Choroid plexus epithelial cell (primary cell): ENCODE data around the gene ERGIC3.

Experiments used
- DNase-seq: peaks from one replicate; pipeline ENCODE4 v3.0.0-alpha.2; 2010; ENCODE audit warnings: low read depth
- H3K4me3 ChIP-seq: 2 replicates; pipeline ENCODE4 v1.5.1; 2011; ENCODE audit warnings: low read depth, mild to moderate bottlenecking, control low read depth, low read length, moderate library complexity
- CTCF ChIP-seq: conservative IDR thresholded peaks from 2 replicates; pipeline ENCODE4 v1.5.1; 2011; ENCODE audit warnings: low read depth, mild to moderate bottlenecking, control low read depth, inconsistent platforms, low read length, moderate library complexity

Gene ERGIC3

GRCh38 chr20:35571555-35571954 is 29.7 kb downstream of the ERGIC3 start:
- H3K4me3 ChIP-seq: no peak overlapping the region
- DNase-seq: no peak
- TF ChIP-seq CTCF: no peak

GRCh38 chr20:35572838-35573237 is 31.0 kb downstream of the ERGIC3 start:
- DNase-seq: no peak
- no peak for TF ChIP-seq CTCF
- no peak overlapping the region for H3K4me3 ChIP-seq

GRCh38 chr20:35575958-35576357 is 34.1 kb downstream of the ERGIC3 start:
- no peak for TF ChIP-seq CTCF
- H3K4me3 ChIP-seq: no peak overlapping the region
- no peak for DNase-seq

GRCh38 chr20:35576816-35577215 is 34.9 kb downstream of the ERGIC3 start:
- no peak for TF ChIP-seq CTCF
- no peak overlapping the region for H3K4me3 ChIP-seq
- DNase-seq: no peak

- no peak overlapping the region for H3K4me3 ChIP-seq
- DNase-seq: no peak
- TF ChIP-seq CTCF: no peak
These were observed 36.6 kb downstream of the ERGIC3 start for GRCh38 chr20:35578469-35578868.

GRCh38 chr20:35579196-35579595 is 37.3 kb downstream of the ERGIC3 start:
- no peak for TF ChIP-seq CTCF
- H3K4me3 ChIP-seq: no peak overlapping the region
- no peak for DNase-seq

GRCh38 chr20:35582131-35582530 is 40.3 kb downstream of the ERGIC3 start:
- TF ChIP-seq CTCF: no peak
- no peak for DNase-seq
- no peak overlapping the region for H3K4me3 ChIP-seq
